ENCODE measurements around the gene LDLRAD4. TPM values are rescaled to one million over a fixed set of nuclear protein-coding genes. Genes with fewer than 3 reads are reported as not detected.

LDLRAD4 gene
- total RNA-seq, 2 experiments from 2014 or later = 37.3 to 38.5 TPM

GRCh38 chr18:13407484-13407883 lies 188.9 kb downstream of the LDLRAD4 start:
- no peak overlapping the region for H3K27ac Mint-ChIP-seq
- intact Hi-C loops (cut with micrococcal nuclease) = no loop called here
- CTCF ChIA-PET = no interaction called here
- peaks cover 22% of the 10 kb centered on the region for H3K36me3 Mint-ChIP-seq (ENCODE audit: low read depth)
- H3K4me1 Mint-ChIP-seq (ENCODE audit: low read depth) = no peaks in the 10 kb centered on the region
- peaks cover 6% of the 10 kb centered on the region for H3K9me3 Mint-ChIP-seq
- no peak for DNase-seq
- TF ChIP-seq, protein P1, sequence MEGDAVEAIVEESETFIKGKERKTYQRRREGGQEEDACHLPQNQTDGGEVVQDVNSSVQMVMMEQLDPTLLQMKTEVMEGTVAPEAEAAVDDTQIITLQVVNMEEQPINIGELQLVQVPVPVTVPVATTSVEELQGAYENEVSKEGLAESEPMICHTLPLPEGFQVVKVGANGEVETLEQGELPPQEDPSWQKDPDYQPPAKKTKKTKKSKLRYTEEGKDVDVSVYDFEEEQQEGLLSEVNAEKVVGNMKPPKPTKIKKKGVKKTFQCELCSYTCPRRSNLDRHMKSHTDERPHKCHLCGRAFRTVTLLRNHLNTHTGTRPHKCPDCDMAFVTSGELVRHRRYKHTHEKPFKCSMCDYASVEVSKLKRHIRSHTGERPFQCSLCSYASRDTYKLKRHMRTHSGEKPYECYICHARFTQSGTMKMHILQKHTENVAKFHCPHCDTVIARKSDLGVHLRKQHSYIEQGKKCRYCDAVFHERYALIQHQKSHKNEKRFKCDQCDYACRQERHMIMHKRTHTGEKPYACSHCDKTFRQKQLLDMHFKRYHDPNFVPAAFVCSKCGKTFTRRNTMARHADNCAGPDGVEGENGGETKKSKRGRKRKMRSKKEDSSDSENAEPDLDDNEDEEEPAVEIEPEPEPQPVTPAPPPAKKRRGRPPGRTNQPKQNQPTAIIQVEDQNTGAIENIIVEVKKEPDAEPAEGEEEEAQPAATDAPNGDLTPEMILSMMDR (IDR thresholded peaks at IDR 0.05) = no peak
- H3K4me3 Mint-ChIP-seq = no peak overlapping the region
- no peaks in the 10 kb centered on the region for H3K27me3 Mint-ChIP-seq
- no peak for ATAC-seq
- POLR2A ChIA-PET = interaction anchor here (1.0 kb wide), 1 partner anchor 16 kb away, joined by 4 read pairs; no protein-coding TSS in a partner anchor

- Mint-ChIP-seq H3K27ac (no peak overlapping the region), H3K4me1 (ENCODE audit: low read depth) (no peaks in the 10 kb centered on the region)
- CTCF ChIA-PET = no interaction called here
Measured at GRCh38 chr18:13409026-13409425, 190.5 kb downstream of the LDLRAD4 start.

DNA sequence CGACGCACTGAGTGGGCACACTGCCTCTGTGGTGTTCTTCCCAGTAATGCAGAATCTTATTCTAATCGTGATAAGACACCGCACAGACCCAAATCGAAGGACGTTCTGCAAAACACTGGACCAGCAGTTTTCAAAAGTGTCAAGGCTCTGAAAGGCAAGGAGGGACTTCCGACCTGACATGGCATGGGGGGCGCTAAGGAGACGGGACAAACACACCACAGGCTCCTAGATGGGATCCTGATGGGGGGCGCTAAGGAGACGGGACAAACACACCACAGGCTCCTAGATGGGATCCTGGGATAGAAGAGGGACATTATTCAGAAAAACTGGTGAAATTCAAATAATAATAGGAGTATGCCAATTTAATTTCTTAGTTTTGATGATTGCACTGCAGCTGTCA lies 191.4 kb downstream of the LDLRAD4 start:
- no peaks in the 10 kb centered on the region for H3K4me1 Mint-ChIP-seq (ENCODE audit: low read depth)
- TF ChIP-seq, protein P1 (IDR thresholded peaks at IDR 0.05) = no peak

More at GRCh38 chr18:13409026-13409425, 190.5 kb downstream of the LDLRAD4 start:
- TF ChIP-seq, protein P1 (IDR thresholded peaks at IDR 0.05) = no peak
- no peak for DNase-seq
- no peaks in the 10 kb centered on the region for H3K27me3 Mint-ChIP-seq
- POLR2A ChIA-PET = no interaction called here
- H3K4me3 Mint-ChIP-seq = no peak overlapping the region
- intact Hi-C loops (cut with micrococcal nuclease) = no loop called here
- H3K36me3 Mint-ChIP-seq (ENCODE audit: low read depth) = peaks cover 27% of the 10 kb centered on the region
- peaks cover 6% of the 10 kb centered on the region for H3K9me3 Mint-ChIP-seq
- no peak for ATAC-seq

GRCh38 chr18:13410471-13410870 lies 191.9 kb downstream of the LDLRAD4 start:
- Mint-ChIP-seq H3K36me3 (ENCODE audit: low read depth) (peaks cover 27% of the 10 kb centered on the region), H3K4me1 (ENCODE audit: low read depth) (no peaks in the 10 kb centered on the region), H3K27me3 (no peaks in the 10 kb centered on the region), H3K27ac (no peak overlapping the region), H3K9me3 (peaks cover 6% of the 10 kb centered on the region), H3K4me3 (no peak overlapping the region)
- ATAC-seq (no peak), DNase-seq (no peak)
- TF ChIP-seq, protein P1 (IDR thresholded peaks at IDR 0.05) = no peak
- ChIA-PET CTCF (no interaction called here), POLR2A (no interaction called here)
- intact Hi-C loops (cut with micrococcal nuclease) = no loop called here

More for the DNA sequence above, 191.4 kb downstream of the LDLRAD4 start:
- H3K36me3 Mint-ChIP-seq (ENCODE audit: low read depth) = peaks cover 27% of the 10 kb centered on the region
- intact Hi-C loops (cut with micrococcal nuclease) = no loop called here
- H3K27ac Mint-ChIP-seq = no peak overlapping the region
- peaks cover 6% of the 10 kb centered on the region for H3K9me3 Mint-ChIP-seq
- ChIA-PET POLR2A (no interaction called here), CTCF (no interaction called here)
- H3K27me3 Mint-ChIP-seq = no peaks in the 10 kb centered on the region
- DNase-seq (no peak), ATAC-seq (no peak)
- H3K4me3 Mint-ChIP-seq = no peak overlapping the region

DNA sequence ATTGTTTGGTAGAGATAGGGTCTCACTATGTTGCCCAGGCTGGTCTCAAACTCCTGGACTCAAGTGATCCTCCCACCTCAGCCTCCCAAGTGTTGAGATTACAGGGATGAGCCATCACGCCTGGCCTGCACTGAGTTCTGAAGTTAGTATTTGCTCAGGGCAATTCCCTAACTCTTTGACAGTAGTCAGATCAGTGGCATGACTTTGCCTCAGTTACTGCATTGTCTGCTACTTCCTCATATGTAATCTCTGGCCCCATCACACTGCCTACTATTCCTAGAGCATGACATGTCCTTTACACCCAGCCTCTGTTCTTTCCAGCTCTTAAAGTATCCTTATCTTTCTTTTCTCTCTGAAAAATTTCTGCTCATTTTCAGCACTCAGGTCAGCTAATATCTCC lies 193.5 kb downstream of the LDLRAD4 start:
- ATAC-seq (no peak), DNase-seq (no peak)
- H3K27ac Mint-ChIP-seq = no peak overlapping the region
- peaks cover 13% of the 10 kb centered on the region for H3K4me1 Mint-ChIP-seq (ENCODE audit: low read depth)
- no peak overlapping the region for H3K4me3 Mint-ChIP-seq
- H3K36me3 Mint-ChIP-seq (ENCODE audit: low read depth) = peaks cover 28% of the 10 kb centered on the region
- peaks cover 6% of the 10 kb centered on the region for H3K9me3 Mint-ChIP-seq
- no peaks in the 10 kb centered on the region for H3K27me3 Mint-ChIP-seq
- TF ChIP-seq, protein P1 (IDR thresholded peaks at IDR 0.05) = no peak
- intact Hi-C loops (cut with micrococcal nuclease) = no loop called here
- CTCF ChIA-PET = no interaction called here
- POLR2A ChIA-PET = interaction anchor here (1.4 kb wide), 1 partner anchor 107 kb away, joined by 3 read pairs; no protein-coding TSS in a partner anchor
